ENCODE data around the gene CTAGE9.

CTAGE9 gene

GRCh38 chr6:131660195-131660594, 50.6 kb downstream of the CTAGE9 start:
- DNase-seq = no peak

All from NCI-H510A (cell line).